Loucy (cell line): ENCODE results near the gene BRAF.
"Not testable (repeated sequence)": the region's sequence is repeated elsewhere in the genome, so short reads cannot be mapped to it uniquely, and the experiment has no call there.

ENCODE experiments used
- H2AFZ ChIP-seq: fragments of 200-600 bp; sonication (generic); 2 replicates; pipeline ENCODE4 v1.6.0; 2016; ENCODE audit warnings: antibody characterized with exemption, mild to moderate bottlenecking, low read length, moderate library complexity
- H3F3A ChIP-seq: fragments of 200-600 bp; 2 replicates; pipeline ENCODE4 v1.6.0; 2016; ENCODE audit warnings: antibody characterized with exemption, low read depth, mild to moderate bottlenecking
- H3K27me3 ChIP-seq: fragments of 200-600 bp; sonication (generic); 2 replicates; pipeline ENCODE4 v1.6.1; 2014; ENCODE audit warnings: low read length, mild to moderate bottlenecking; ENCODE audit not compliant: insufficient read depth, poor library complexity, severe bottlenecking
- H3K36me3 ChIP-seq: fragments of 200-600 bp; sonication (generic); 2 replicates; pipeline ENCODE4 v1.6.1; 2016; ENCODE audit warnings: low read length; ENCODE audit not compliant: insufficient read depth
- H3K4me1 ChIP-seq: fragments of 200-600 bp; sonication (generic); 2 replicates; pipeline ENCODE4 v1.5.1; 2014; ENCODE audit warnings: low read length, mild to moderate bottlenecking; ENCODE audit not compliant: insufficient read depth, poor library complexity, severe bottlenecking
- H3K4me2 ChIP-seq: fragments of 200-600 bp; sonication (generic); 2 replicates; pipeline ENCODE4 v1.6.0; 2014; ENCODE audit warnings: antibody characterized with exemption, low read length, low read depth, mild to moderate bottlenecking; ENCODE audit not compliant: poor library complexity, severe bottlenecking
- H3K4me3 ChIP-seq: fragments of 200-600 bp; sonication (generic); 2 replicates; pipeline ENCODE4 v1.5.1; 2014; ENCODE audit warnings: low read length, mild to moderate bottlenecking, mixed read lengths; ENCODE audit not compliant: poor library complexity, severe bottlenecking
- H3K79me2 ChIP-seq: fragments of 200-600 bp; sonication (generic); 2 replicates; pipeline ENCODE4 v1.6.1; 2014; ENCODE audit warnings: low read length; ENCODE audit not compliant: insufficient read depth
- H3K9ac ChIP-seq: fragments of 200-600 bp; sonication (generic); 2 replicates; pipeline ENCODE4 v1.6.0; 2014; ENCODE audit warnings: mild to moderate bottlenecking, low read depth, low read length, moderate library complexity; ENCODE audit not compliant: poor library complexity, severe bottlenecking
- H3K9me2 ChIP-seq: fragments of 200-600 bp; sonication (generic); replicated peaks from 2 replicates; pipeline ENCODE4 v1.6.1; 2016; ENCODE audit warnings: low read depth, low read length, mixed read lengths
- H3K9me3 ChIP-seq: fragments of 200-600 bp; sonication (generic); 2 replicates; pipeline ENCODE4 v1.6.1; 2014; ENCODE audit warnings: mild to moderate bottlenecking, antibody characterized with exemption, low read length, low read depth; ENCODE audit not compliant: insufficient read depth
- H4K20me1 ChIP-seq: fragments of 200-600 bp; sonication (generic); 2 replicates; pipeline ENCODE4 v1.6.0; 2014; ENCODE audit warnings: antibody characterized with exemption, low read length, mild to moderate bottlenecking; ENCODE audit not compliant: insufficient read depth, poor library complexity, severe bottlenecking
- EZH2phosphoT487 ChIP-seq: fragments of 200-600 bp; IDR thresholded peaks from 2 replicates; pipeline ENCODE4 v1.6.1; 2018; ENCODE audit warnings: antibody characterized with exemption, mild to moderate bottlenecking, moderate library complexity, borderline replicate concordance
- TF ChIP-seq, protein P1 (sequence below): fragments of 200-600 bp; sonication (generic); conservative IDR thresholded peaks from 2 replicates; pipeline ENCODE4 v1.5.1; 2014; ENCODE audit warnings: mild to moderate bottlenecking, antibody characterized with exemption, low read length

Gene BRAF

DNA sequence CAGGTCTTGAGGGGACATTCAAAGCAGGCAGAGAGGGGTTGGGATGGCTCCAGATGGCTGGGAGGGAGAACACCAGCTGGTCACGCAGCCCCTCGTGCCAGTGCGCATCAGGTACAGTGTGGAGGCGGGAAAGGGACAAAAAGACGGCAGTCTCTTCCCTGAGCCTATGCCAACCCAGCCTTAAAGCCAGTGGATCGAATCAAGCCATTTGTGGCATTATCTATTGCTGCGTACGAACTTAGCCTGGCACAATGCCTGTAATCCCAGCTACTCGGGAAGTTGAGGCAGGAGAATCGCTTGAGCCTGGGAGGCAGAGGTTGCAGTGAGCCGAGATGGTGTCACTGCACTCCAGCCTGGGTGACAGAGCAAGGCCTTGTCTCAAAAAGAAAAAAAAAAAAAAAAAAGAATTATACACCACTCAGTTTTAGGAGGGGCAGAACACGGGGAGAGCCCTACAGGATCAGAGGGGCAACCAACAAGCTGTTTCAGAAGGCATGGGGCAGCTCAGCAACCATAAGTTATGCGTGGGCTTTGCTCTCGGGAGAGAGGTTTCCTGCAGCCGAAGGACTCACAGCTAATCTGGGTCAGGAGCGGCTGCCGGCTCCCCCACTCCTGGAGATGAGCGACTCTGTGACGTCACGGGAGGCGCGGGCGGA lies 228.6 kb downstream of the BRAF start:
- Histone ChIP-seq H3K9me3 (no peaks in the 10 kb centered on the region), H3K36me3 (peaks cover 24% of the 10 kb centered on the region; the same call in 1 of the 2 replicates), H3K4me2 (peak overlapping the region; percentile 74), H3K4me1 (peaks cover 30% of the 10 kb centered on the region), H3K9ac (peak overlapping the region; percentile 69), H3K79me2 (peaks cover 39% of the 10 kb centered on the region), H3F3A (no peaks in the 10 kb centered on the region), H2AFZ (peak overlapping the region; percentile 91), H3K4me3 (peak overlapping the region; percentile 77), H3K9me2 (no peaks in the 10 kb centered on the region), H3K27me3 (no peaks in the 10 kb centered on the region), H4K20me1 (peaks cover 23% of the 10 kb centered on the region)
- TF ChIP-seq, protein P1, sequence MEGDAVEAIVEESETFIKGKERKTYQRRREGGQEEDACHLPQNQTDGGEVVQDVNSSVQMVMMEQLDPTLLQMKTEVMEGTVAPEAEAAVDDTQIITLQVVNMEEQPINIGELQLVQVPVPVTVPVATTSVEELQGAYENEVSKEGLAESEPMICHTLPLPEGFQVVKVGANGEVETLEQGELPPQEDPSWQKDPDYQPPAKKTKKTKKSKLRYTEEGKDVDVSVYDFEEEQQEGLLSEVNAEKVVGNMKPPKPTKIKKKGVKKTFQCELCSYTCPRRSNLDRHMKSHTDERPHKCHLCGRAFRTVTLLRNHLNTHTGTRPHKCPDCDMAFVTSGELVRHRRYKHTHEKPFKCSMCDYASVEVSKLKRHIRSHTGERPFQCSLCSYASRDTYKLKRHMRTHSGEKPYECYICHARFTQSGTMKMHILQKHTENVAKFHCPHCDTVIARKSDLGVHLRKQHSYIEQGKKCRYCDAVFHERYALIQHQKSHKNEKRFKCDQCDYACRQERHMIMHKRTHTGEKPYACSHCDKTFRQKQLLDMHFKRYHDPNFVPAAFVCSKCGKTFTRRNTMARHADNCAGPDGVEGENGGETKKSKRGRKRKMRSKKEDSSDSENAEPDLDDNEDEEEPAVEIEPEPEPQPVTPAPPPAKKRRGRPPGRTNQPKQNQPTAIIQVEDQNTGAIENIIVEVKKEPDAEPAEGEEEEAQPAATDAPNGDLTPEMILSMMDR, result no peak
- TF ChIP-seq EZH2phosphoT487, result no peak

DNA sequence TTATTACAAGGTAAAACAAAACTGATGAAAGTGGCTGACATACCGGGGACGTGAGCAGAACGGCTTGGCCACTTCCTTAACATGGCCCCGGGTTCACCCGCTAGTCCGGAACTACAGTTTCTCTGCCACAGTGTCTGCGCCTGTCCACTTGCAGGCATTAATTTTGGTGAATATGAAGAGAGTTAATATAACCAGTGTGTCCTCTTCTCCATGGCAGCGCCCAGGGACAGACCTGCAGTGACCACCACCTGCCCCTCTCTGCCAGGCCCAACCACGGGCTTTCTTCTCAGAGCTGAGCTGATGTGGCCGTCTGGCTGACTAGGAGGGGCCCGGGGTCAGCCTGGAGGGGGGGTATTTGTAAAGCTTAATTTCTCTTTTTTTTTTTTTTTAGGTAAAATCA lies 229.3 kb downstream of the BRAF start:
- no peak overlapping the region for H2AFZ ChIP-seq

DNA sequence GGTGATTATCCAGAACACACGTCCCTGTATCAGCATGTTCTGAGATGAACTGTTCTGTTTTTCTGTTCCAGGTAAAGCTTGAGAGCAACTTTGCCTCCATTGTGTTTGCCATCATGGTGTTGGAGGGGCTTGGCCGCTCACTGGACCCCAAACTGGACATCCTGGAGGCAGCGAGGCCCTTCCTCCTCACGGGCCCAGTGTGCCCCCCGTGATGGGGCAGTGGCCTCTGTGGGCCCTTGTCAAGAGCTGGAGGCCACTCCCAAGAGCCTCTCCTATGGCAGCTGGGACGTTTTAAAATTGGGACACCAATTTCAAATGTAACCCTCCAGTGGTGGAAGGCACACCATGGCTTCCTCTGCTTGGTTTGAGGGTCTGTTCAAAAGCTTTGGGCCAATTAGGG lies 230.1 kb downstream of the BRAF start:
- Histone ChIP-seq H3K4me1 (peaks cover 25% of the 10 kb centered on the region), H3K9ac (no peak overlapping the region), H2AFZ (no peak overlapping the region), H3K27me3 (no peaks in the 10 kb centered on the region), H3K36me3 (peaks cover 24% of the 10 kb centered on the region; the same call in 1 of the 2 replicates), H3K4me3 (no peak overlapping the region), H3K9me3 (no peaks in the 10 kb centered on the region), H3F3A (no peaks in the 10 kb centered on the region), H3K4me2 (no peak overlapping the region), H3K9me2 (no peaks in the 10 kb centered on the region), H4K20me1 (peaks cover 12% of the 10 kb centered on the region), H3K79me2 (peaks cover 23% of the 10 kb centered on the region)
- TF ChIP-seq EZH2phosphoT487, result no peak
- TF ChIP-seq, protein P1, result no peak

More for the DNA sequence above, 229.3 kb downstream of the BRAF start:
- H3K4me3 ChIP-seq, result no peak overlapping the region
- no peaks in the 10 kb centered on the region for H3K27me3 ChIP-seq
- no peaks in the 10 kb centered on the region for H3K9me3 ChIP-seq
- no peaks in the 10 kb centered on the region for H3F3A ChIP-seq
- H3K79me2 ChIP-seq, result peaks cover 31% of the 10 kb centered on the region
- TF ChIP-seq, protein P1, result no peak
- TF ChIP-seq EZH2phosphoT487, result no peak
- H3K4me1 ChIP-seq, result peaks cover 28% of the 10 kb centered on the region
- peaks cover 24% of the 10 kb centered on the region; the same call in 1 of the 2 replicates for H3K36me3 ChIP-seq
- H3K9ac ChIP-seq, result no peak overlapping the region
- no peak overlapping the region for H3K4me2 ChIP-seq
- H3K9me2 ChIP-seq, result no peaks in the 10 kb centered on the region
- H4K20me1 ChIP-seq, result peaks cover 18% of the 10 kb centered on the region

DNA sequence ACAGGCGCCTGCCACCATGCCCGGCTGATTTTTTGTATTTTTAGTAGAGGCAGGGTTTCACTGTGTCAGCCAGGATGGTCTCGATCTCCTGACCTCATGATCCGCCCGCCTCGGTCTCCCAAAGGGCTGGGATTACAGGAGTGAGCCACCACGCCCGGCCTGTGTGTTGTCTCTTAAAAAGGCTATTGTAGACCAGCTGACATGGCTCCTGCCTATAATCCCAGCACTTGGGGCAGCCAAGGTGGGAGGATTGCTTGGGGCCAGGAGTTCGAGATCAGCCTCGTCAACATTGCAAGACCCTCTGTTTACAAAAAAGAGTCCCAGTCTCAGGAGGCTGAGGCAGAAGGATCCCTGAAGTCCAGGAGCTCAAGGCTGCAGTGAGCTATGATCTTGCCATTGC lies 230.9 kb downstream of the BRAF start:
- not testable (repeated sequence) for H3K27me3 ChIP-seq, H2AFZ ChIP-seq, H3F3A ChIP-seq, H3K9ac ChIP-seq, H3K9me2 ChIP-seq, H3K4me2 ChIP-seq, H3K9me3 ChIP-seq, H3K4me3 ChIP-seq
- H3K4me1 ChIP-seq, result peaks cover 18% of the 10 kb centered on the region
- peaks cover 16% of the 10 kb centered on the region for H3K79me2 ChIP-seq
- H3K36me3 ChIP-seq, result peaks cover 28% of the 10 kb centered on the region; the same call in 1 of the 2 replicates
- H4K20me1 ChIP-seq, result peaks cover 11% of the 10 kb centered on the region
